H1 (cell line): ENCODE data around the gene CSNK1G2. TPM values are rescaled to one million over a fixed set of nuclear protein-coding genes. Genes with fewer than 3 reads are reported as not detected.

ENCODE experiments used
- CTCF ChIA-PET: fragments of 300-600 bp; sonication (Branson Sonifier 250); formaldehyde crosslinking; loops from one replicate; lab custom pipeline; 2021; ENCODE audit not compliant: partially characterized antibody; lab: Charles Lee
- POLR2A ChIA-PET: fragments of 300-600 bp; sonication (Branson Sonifier 250); formaldehyde crosslinking; loops from one replicate; lab custom pipeline; 2021; ENCODE audit warnings: inconsistent platforms; ENCODE audit not compliant: partially characterized antibody; lab: Charles Lee
- DNase-seq, 2 experiments: peaks; one replicate each; pipeline versions ENCODE4 v3.0.0 to v3.0.0-alpha.2; 2010 to 2022; ENCODE audit warnings: low spot score in 2 of 2, low read depth in 1 of 2, mixed read lengths in 1 of 2
- FAIRE-seq: peaks from 2 replicates; lab custom pipeline; 2011; peaks lifted over from hg19 to GRCh38; lab: Jason Lieb, UNC
- H2AFZ ChIP-seq: 2 replicates; pipeline ENCODE4 v1.8.1; 2012; ENCODE audit warnings: low read length, inconsistent platforms
- H2AK5ac ChIP-seq: 2 replicates; pipeline ENCODE4 v1.6.1; 2013; ENCODE audit warnings: low read depth, low read length
- H2BK120ac ChIP-seq: replicated peaks from 2 replicates; pipeline ENCODE3; 2013; ENCODE audit warnings: low read depth, low read length, inconsistent platforms
- H2BK12ac ChIP-seq: 2 replicates; pipeline ENCODE4 v1.6.1; 2013; ENCODE audit warnings: low read depth, low read length
- H2BK15ac ChIP-seq: 2 replicates; pipeline ENCODE4 v1.6.1; 2013; ENCODE audit warnings: low read length
- H2BK20ac ChIP-seq: 2 replicates; pipeline ENCODE4 v1.6.1; 2013; ENCODE audit warnings: low read length
- H2BK5ac ChIP-seq: 2 replicates; pipeline ENCODE4 v1.6.1; 2013; ENCODE audit warnings: low read depth, low read length
- H3K14ac ChIP-seq: 2 replicates; pipeline ENCODE4 v1.6.1; 2013; ENCODE audit warnings: inconsistent platforms; ENCODE audit not compliant: insufficient read length
- H3K18ac ChIP-seq: 2 replicates; pipeline ENCODE4 v1.6.1; 2013; ENCODE audit warnings: low read length; ENCODE audit errors: extremely low read depth
- H3K23ac ChIP-seq: 2 replicates; pipeline ENCODE4 v1.6.1; 2013; ENCODE audit warnings: inconsistent platforms; ENCODE audit not compliant: insufficient read length
- H3K23me2 ChIP-seq: 2 replicates; pipeline ENCODE4 v1.6.1; 2013; ENCODE audit warnings: low read depth, low read length
- H3K27ac ChIP-seq: 2 replicates; pipeline ENCODE4 v1.6.1; 2011; ENCODE audit warnings: low read depth, low read length, inconsistent platforms
- H3K27me3 ChIP-seq, 4 experiments: replicated peaks in 1 of 4; 1 replicate in 1 of 4; 2 replicates in 3 of 4; pipeline versions ENCODE4 v1.6.1 to v1.8.1; 2011 to 2013; ENCODE audit warnings: low read length in 3 of 4, mild to moderate bottlenecking in 3 of 4, inconsistent platforms in 2 of 4, mixed read lengths in 2 of 4, moderate library complexity in 1 of 4; ENCODE audit not compliant: control insufficient read depth in 3 of 4, insufficient read depth in 3 of 4; ENCODE audit errors: extremely low read depth in 1 of 4
- H3K36me3 ChIP-seq, 4 experiments: 2 replicates each; pipeline versions ENCODE4 v1.6.1 to v1.8.1; 2011 to 2013; ENCODE audit warnings: mild to moderate bottlenecking in 4 of 4, low read length in 3 of 4, moderate library complexity in 2 of 4, control low read depth in 1 of 4, inconsistent platforms in 1 of 4; ENCODE audit not compliant: insufficient read depth in 4 of 4, control insufficient read depth in 2 of 4
- H3K4ac ChIP-seq: replicated peaks from 2 replicates; pipeline ENCODE3; 2013; ENCODE audit warnings: low read length, low read depth, mixed read lengths, inconsistent platforms; ENCODE audit not compliant: insufficient read length
- H3K4me1 ChIP-seq, 4 experiments: replicated peaks in 1 of 4; 1 replicate in 1 of 4; 2 replicates in 3 of 4; pipeline versions ENCODE4 v1.6.1 to v1.8.1; 2011 to 2013; ENCODE audit warnings: low read length in 3 of 4, inconsistent platforms in 2 of 4, mixed read lengths in 1 of 4; ENCODE audit not compliant: insufficient read depth in 4 of 4, control insufficient read depth in 3 of 4
- H3K4me2 ChIP-seq, 2 experiments: 2 replicates each; pipeline versions ENCODE4 v1.6.1 to v1.8.1; 2011 to 2013; ENCODE audit warnings: low read depth in 2 of 2, low read length in 2 of 2, control low read depth in 1 of 2, inconsistent platforms in 1 of 2, mild to moderate bottlenecking in 1 of 2; ENCODE audit not compliant: insufficient read depth in 1 of 2
- H3K4me3 ChIP-seq, 4 experiments: fragments of 200-600, 300-600 bp in 1 of 4; sonication (generic), shearing (Covaris generic), sonication (Bioruptor Twin) in 1 of 4; 2 replicates each; pipeline versions ENCODE4 v1.5.1 to v1.8.1; 2011 to 2016; ENCODE audit warnings: low read length in 4 of 4, low read depth in 3 of 4, control low read depth in 2 of 4, inconsistent platforms in 2 of 4, mild to moderate bottlenecking in 2 of 4, mixed read lengths in 1 of 4, moderate library complexity in 1 of 4; ENCODE audit not compliant: insufficient read depth in 2 of 4; ENCODE audit errors: extremely low read depth in 1 of 4
- H3K56ac ChIP-seq: replicated peaks from 2 replicates; pipeline ENCODE3; 2013; ENCODE audit warnings: low read depth, mild to moderate bottlenecking, mixed read lengths, low read length, inconsistent platforms; ENCODE audit not compliant: insufficient read length
- H3K79me1 ChIP-seq: 2 replicates; pipeline ENCODE4 v1.6.1; 2013; ENCODE audit warnings: low read depth, low read length, control low read depth
- H3K79me2 ChIP-seq, 2 experiments: 2 replicates each; pipeline versions ENCODE4 v1.6.1 to v1.8.1; 2012 to 2013; ENCODE audit warnings: low read length in 2 of 2, mild to moderate bottlenecking in 2 of 2, inconsistent platforms in 1 of 2; ENCODE audit not compliant: insufficient read depth in 2 of 2, control insufficient read depth in 1 of 2
- H3K9ac ChIP-seq, 4 experiments: replicated peaks in 1 of 4; 1 replicate in 1 of 4; 2 replicates in 3 of 4; pipeline versions ENCODE4 v1.6.1 to v1.8.1; 2011 to 2013; ENCODE audit warnings: low read depth in 3 of 4, low read length in 3 of 4, control low read depth in 2 of 4, mild to moderate bottlenecking in 2 of 4, moderate library complexity in 2 of 4, inconsistent platforms in 1 of 4; ENCODE audit errors: extremely low read depth in 1 of 4
- H3K9me3 ChIP-seq, 2 experiments: 2 replicates each; pipeline versions ENCODE4 v1.6.1 to v1.8.1; 2012 to 2013; ENCODE audit warnings: mild to moderate bottlenecking in 2 of 2, moderate library complexity in 2 of 2, control low read depth in 1 of 2, inconsistent platforms in 1 of 2, low read depth in 1 of 2, low read length in 1 of 2, mixed read lengths in 1 of 2; ENCODE audit not compliant: insufficient read depth in 2 of 2
- H4K20me1 ChIP-seq, 2 experiments: replicated peaks in 1 of 2; 2 replicates each; pipeline versions ENCODE3 to v1.8.1; 2011 to 2013; ENCODE audit warnings: inconsistent platforms in 2 of 2, low read length in 2 of 2, mild to moderate bottlenecking in 1 of 2; ENCODE audit not compliant: insufficient read depth in 2 of 2, control insufficient read depth in 1 of 2
- H4K5ac ChIP-seq: 2 replicates; pipeline ENCODE4 v1.6.1; 2013; ENCODE audit warnings: low read length, low read depth, mixed read lengths, inconsistent platforms; ENCODE audit not compliant: insufficient read length
- H4K8ac ChIP-seq: 2 replicates; pipeline ENCODE4 v1.8.0; 2013; ENCODE audit warnings: mild to moderate bottlenecking, moderate library complexity, low read length, inconsistent platforms; ENCODE audit not compliant: insufficient read depth; ENCODE audit errors: extremely low read depth
- H4K91ac ChIP-seq: replicated peaks from 2 replicates; pipeline ENCODE3; 2013; ENCODE audit warnings: low read length, mixed read lengths, inconsistent platforms; ENCODE audit not compliant: insufficient read length
- CEBPB ChIP-seq: IDR thresholded peaks from 2 replicates; pipeline ENCODE4 v1.6.1; 2012; ENCODE audit warnings: low read depth, low read length
- FOSL1 ChIP-seq: IDR thresholded peaks from 2 replicates; pipeline ENCODE4 v1.6.1; 2011; ENCODE audit warnings: mild to moderate bottlenecking, low read depth, low read length, moderate library complexity; ENCODE audit not compliant: insufficient read depth
- GTF2F1 ChIP-seq: IDR thresholded peaks from 2 replicates; pipeline ENCODE4 v1.6.1; 2012; ENCODE audit warnings: low read depth, low read length, improper control_type of control experiment, borderline replicate concordance
- POLR2AphosphoS5 ChIP-seq: IDR thresholded peaks from 2 replicates; pipeline ENCODE4 v1.6.1; 2011; ENCODE audit warnings: low read depth, low read length
- POU5F1 ChIP-seq: IDR thresholded peaks from 2 replicates; pipeline ENCODE4 v1.6.1; 2011; ENCODE audit warnings: low read depth, mild to moderate bottlenecking, low read length, moderate library complexity
- RFX5 ChIP-seq: IDR thresholded peaks from 2 replicates; pipeline ENCODE4 v1.6.1; 2011; ENCODE audit warnings: low read depth, low read length, improper control_type of control experiment, borderline replicate concordance
- RNF2 ChIP-seq: fragments of 200-900, 300-1000 bp; sonication (generic); IDR thresholded peaks from 2 replicates; pipeline ENCODE4 v1.7.1; 2016; ENCODE audit warnings: borderline replicate concordance, low read depth, mild to moderate bottlenecking, antibody characterized with exemption, low read length; ENCODE audit not compliant: poor library complexity, severe bottlenecking; ENCODE audit errors: missing control alignments
- RXRA ChIP-seq: IDR thresholded peaks from 2 replicates; pipeline ENCODE4 v1.6.1; 2011; ENCODE audit warnings: low read depth, mild to moderate bottlenecking, low read length, moderate library complexity; ENCODE audit not compliant: insufficient read depth
- SP2 ChIP-seq: IDR thresholded peaks from 2 replicates; pipeline ENCODE4 v1.6.1; 2012; ENCODE audit warnings: mild to moderate bottlenecking, low read length, inconsistent platforms
- WGBS, 2 experiments: shearing (Covaris generic) in 1 of 2; methylation state at CpG; one replicate each; pipeline versions ENCODE4 v1.1.6 to v1.1.7; 2013 to 2015; ENCODE audit warnings: low lambda C conversion rate in 2 of 2, mixed read lengths in 2 of 2, inconsistent platforms in 1 of 2, low coverage in 1 of 2, missing lambda C conversion rate in 1 of 2; ENCODE audit not compliant: insufficient replicate concordance in 2 of 2, insufficient coverage in 1 of 2, insufficient read length in 1 of 2; ENCODE audit errors: extremely low coverage in 1 of 2, missing lambda C conversion rate in 1 of 2; 5-methylcytosine and 5-hydroxymethylcytosine counted together
- polyA plus RNA-seq, 7 experiments: library from polyadenylated mRNA; depleted of rRNA in 3 of 7; stranded (reverse) in 5 of 7; unstranded in 2 of 7; fragments of >200 nt in 5 of 7; fragments of 200-250 nt in 2 of 7; gene quantifications; 1 replicate in 5 of 7; 2 replicates in 1 of 7; 4 replicates in 1 of 7; pipeline versions ENCODE4 v1.2.1 to v1.2.3, GENCODE V29; 2011 to 2013; ENCODE audit warnings: missing spikeins in 2 of 7, mixed read lengths in 2 of 7
- total RNA-seq: library from RNA; stranded (reverse); fragmentation: NEBNext Ultra II Directional; extraction: Animal tissue kit (Norgen Biotek cat#: 25700); gene quantifications from 2 replicates; pipeline ENCODE4 v1.2.1, GENCODE V29; 2021
- TF ChIP-seq, protein P1 (sequence below): IDR thresholded peaks from 2 replicates; pipeline ENCODE4 v1.6.1; 2012; ENCODE audit warnings: inconsistent platforms
- TF ChIP-seq, protein P2 (sequence below), 3 experiments: IDR thresholded peaks; 1 replicate in 2 of 3; 2 replicates in 1 of 3; pipeline versions ENCODE4 v1.5.1 to v1.6.1; 2011; ENCODE audit warnings: low read length in 3 of 3, mild to moderate bottlenecking in 3 of 3, inconsistent platforms in 2 of 3, low read depth in 1 of 3, moderate library complexity in 1 of 3; ENCODE audit not compliant: insufficient read depth in 1 of 3; ENCODE audit errors: control extremely low read depth in 1 of 3

The CSNK1G2 gene
- total and polyA plus RNA-seq, 2 of the 8 experiments (the other 6 are each of a cell fraction or from before 2014, with no cell fraction given): 99.5 to 130 TPM

DNA sequence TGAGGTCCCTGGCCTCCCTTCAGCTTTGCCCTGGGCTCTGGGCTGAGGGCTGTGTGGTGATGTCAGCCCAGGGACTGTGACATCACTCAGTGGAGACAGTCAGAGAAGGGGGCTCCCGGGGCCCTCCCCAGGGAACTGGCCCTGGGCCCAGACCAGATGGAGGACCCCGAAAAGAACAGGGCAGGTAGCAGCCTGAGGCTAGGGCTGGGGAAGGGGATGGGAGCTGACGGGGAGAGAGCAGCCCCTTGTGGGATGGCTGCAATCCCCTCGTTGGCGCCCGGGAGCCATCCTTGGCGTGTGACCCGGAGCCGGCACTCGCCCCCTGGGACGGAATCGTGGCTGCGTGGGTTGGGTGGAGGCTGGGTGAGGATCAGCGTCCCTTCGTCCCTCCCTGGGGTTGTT, 13.6 kb downstream of the CSNK1G2 start:
- DNase-seq (no peak), FAIRE-seq (no peak)
- no peak overlapping the region for H3K23ac ChIP-seq
- no peaks in the 10 kb centered on the region; a peak in 2 of 8 replicates for H3K36me3 ChIP-seq
- H2BK15ac ChIP-seq: no peak overlapping the region
- H3K14ac ChIP-seq: no peak overlapping the region
- H2BK12ac ChIP-seq: no peak overlapping the region
- no peak overlapping the region for H3K4ac ChIP-seq
- H3K9ac ChIP-seq: no peak overlapping the region
- ChIA-PET POLR2A (no interaction called here), CTCF (interaction anchor here (0.6 to 2.6 kb wide), 5 partner anchors 9 to 160 kb away, joined by 3 to 10 read pairs (median 6); no protein-coding TSS in a partner anchor)
- H3K79me2 ChIP-seq: peaks cover 30 to 90% of the 10 kb centered on the region in 2 experiments
- no peak overlapping the region for H4K5ac ChIP-seq
- H3K9me3 ChIP-seq: no peaks in the 10 kb centered on the region; a peak in 1 of 4 replicates
- peaks cover 0 to 14% (median 9%) of the 10 kb centered on the region in 4 experiments; a peak in 5 of 7 replicates for H3K4me1 ChIP-seq
- H2AK5ac ChIP-seq: no peak overlapping the region
- no peaks in the 10 kb centered on the region for H3K27me3 ChIP-seq
- 88% methylated on average over 12 of the region's 15 CpGs; no CpG with 5 or more reads in 1 of the 2 experiments for WGBS, 2 experiments
- no peak overlapping the region for H3K4me2 ChIP-seq
- H3K23me2 ChIP-seq: no peaks in the 10 kb centered on the region
- H2AFZ ChIP-seq: no peak overlapping the region
- H2BK5ac ChIP-seq: no peak overlapping the region
- no peak overlapping the region for H4K91ac ChIP-seq
- no peak overlapping the region; the same call in 1 of the 2 replicates for H3K18ac ChIP-seq
- H3K4me3 ChIP-seq: no peak overlapping the region
- H2BK120ac ChIP-seq: no peak overlapping the region
- H4K8ac ChIP-seq: peak overlapping the region; percentile 79
- no peak overlapping the region for H2BK20ac ChIP-seq
- no peak overlapping the region for H3K27ac ChIP-seq
- no peak overlapping the region for H3K56ac ChIP-seq
- peaks cover 29% of the 10 kb centered on the region for H3K79me1 ChIP-seq
- H4K20me1 ChIP-seq: peaks cover 48 to 59% of the 10 kb centered on the region in 2 experiments
- TF ChIP-seq RNF2 (no peak), RXRA (no peak), POLR2AphosphoS5 (no peak), SP2 (no peak), FOSL1 (no peak), POU5F1 (no peak), GTF2F1 (no peak), CEBPB (no peak), RFX5 (no peak)
- TF ChIP-seq, protein P1, sequence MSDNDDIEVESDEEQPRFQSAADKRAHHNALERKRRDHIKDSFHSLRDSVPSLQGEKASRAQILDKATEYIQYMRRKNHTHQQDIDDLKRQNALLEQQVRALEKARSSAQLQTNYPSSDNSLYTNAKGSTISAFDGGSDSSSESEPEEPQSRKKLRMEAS: no peak
- TF ChIP-seq, protein P2, sequence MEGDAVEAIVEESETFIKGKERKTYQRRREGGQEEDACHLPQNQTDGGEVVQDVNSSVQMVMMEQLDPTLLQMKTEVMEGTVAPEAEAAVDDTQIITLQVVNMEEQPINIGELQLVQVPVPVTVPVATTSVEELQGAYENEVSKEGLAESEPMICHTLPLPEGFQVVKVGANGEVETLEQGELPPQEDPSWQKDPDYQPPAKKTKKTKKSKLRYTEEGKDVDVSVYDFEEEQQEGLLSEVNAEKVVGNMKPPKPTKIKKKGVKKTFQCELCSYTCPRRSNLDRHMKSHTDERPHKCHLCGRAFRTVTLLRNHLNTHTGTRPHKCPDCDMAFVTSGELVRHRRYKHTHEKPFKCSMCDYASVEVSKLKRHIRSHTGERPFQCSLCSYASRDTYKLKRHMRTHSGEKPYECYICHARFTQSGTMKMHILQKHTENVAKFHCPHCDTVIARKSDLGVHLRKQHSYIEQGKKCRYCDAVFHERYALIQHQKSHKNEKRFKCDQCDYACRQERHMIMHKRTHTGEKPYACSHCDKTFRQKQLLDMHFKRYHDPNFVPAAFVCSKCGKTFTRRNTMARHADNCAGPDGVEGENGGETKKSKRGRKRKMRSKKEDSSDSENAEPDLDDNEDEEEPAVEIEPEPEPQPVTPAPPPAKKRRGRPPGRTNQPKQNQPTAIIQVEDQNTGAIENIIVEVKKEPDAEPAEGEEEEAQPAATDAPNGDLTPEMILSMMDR (IDR thresholded peaks at IDR 0.05; ENCODE audit: control extremely low read depth in 1 of 3, insufficient read depth in 1 of 3, low read depth in 1 of 3, low read length in 3 of 3): no peak
